ENCODE results near the gene TSPAN9. TPM values are rescaled to one million over a fixed set of nuclear protein-coding genes. Genes with fewer than 3 reads are reported as not detected.
A peak's percentile ranks its signal among the peaks of the same experiment; 100 is the strongest.

Gene TSPAN9
- total RNA-seq, 4 donors from 2014 or later, result 15.7 to 32.6 (median 26.2) TPM

GRCh38 chr12:3303410-3304136, 226.4 kb downstream of the TSPAN9 start:
- WGBS, 2 donors, result 69% methylated on average over 11 to 16 of the region's 18 CpGs

GRCh38 chr12:3304436-3305165, 227.4 kb downstream of the TSPAN9 start:
- no peak overlapping the region for H3K27ac ChIP-seq
- no peak for DNase-seq (ENCODE audit: low spot score in 2 of 2)

More at GRCh38 chr12:3303410-3304136, 226.4 kb downstream of the TSPAN9 start:
- TF ChIP-seq EP300 (IDR thresholded peaks at IDR 0.05) (no peak), POLR2A (IDR thresholded peaks at IDR 0.05) (no peak), CTCF (IDR thresholded peaks at IDR 0.05) (peak in 1 of 5 experiments; percentile 25)
- Histone ChIP-seq H3K27ac (no peak overlapping the region), H3K27me3 (peaks cover 0 to 43% of the 10 kb centered on the region in 2 donors), H3K9me3 (no peaks in the 10 kb centered on the region), H3K36me3 (no peaks in the 10 kb centered on the region), H3K4me1 (peaks cover 0 to 12% (median 5%) of the 10 kb centered on the region in 4 donors), H3K4me3 (no peak overlapping the region)
- DNase-seq (ENCODE audit: low spot score in 2 of 2), result no peak

DNA sequence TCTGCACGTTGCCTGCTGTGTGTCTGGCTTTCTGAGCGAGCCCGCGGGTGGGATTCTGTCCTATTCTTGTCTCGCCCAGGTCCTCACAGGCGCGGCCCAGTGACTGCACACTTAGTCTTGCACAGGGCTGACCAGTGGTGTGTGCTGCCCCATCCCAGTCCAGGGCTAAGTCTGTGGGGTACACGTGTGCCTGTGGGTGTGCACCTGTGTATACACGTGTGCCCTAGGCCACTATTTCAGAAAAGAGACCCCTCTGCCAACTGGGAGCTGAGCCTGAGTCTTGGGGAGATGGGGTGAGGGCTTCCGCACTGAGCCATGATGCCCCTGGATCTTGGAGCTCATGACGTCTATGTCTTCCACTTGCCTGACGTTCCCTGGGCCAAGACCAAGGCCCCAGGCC, 228.3 kb downstream of the TSPAN9 start:
- no peak overlapping the region for H3K4me3 ChIP-seq
- DNase-seq (ENCODE audit: low spot score in 2 of 2), result no peak
- WGBS, 2 donors, result 84 to 95% methylated on average over 8 to 12 of the region's 12 CpGs
- H3K9me3 ChIP-seq, result no peaks in the 10 kb centered on the region
- peaks cover 0 to 36% of the 10 kb centered on the region in 2 donors for H3K27me3 ChIP-seq
- TF ChIP-seq EP300 (IDR thresholded peaks at IDR 0.05) (no peak), CTCF (IDR thresholded peaks at IDR 0.05) (no peak), POLR2A (IDR thresholded peaks at IDR 0.05) (no peak)
- H3K4me1 ChIP-seq, result peaks cover 0 to 5% (median 2%) of the 10 kb centered on the region in 4 donors
- no peaks in the 10 kb centered on the region for H3K36me3 ChIP-seq
- H3K27ac ChIP-seq, result no peak overlapping the region

More at GRCh38 chr12:3304436-3305165, 227.4 kb downstream of the TSPAN9 start:
- WGBS, 2 donors, result 55 to 57% methylated on average over 29 to 30 of the region's 30 CpGs
- Histone ChIP-seq H3K4me3 (no peak overlapping the region), H3K27me3 (peaks cover 0 to 37% of the 10 kb centered on the region in 2 donors), H3K9me3 (no peaks in the 10 kb centered on the region), H3K36me3 (no peaks in the 10 kb centered on the region), H3K4me1 (peaks cover 0 to 12% (median 5%) of the 10 kb centered on the region in 4 donors)
- TF ChIP-seq POLR2A (IDR thresholded peaks at IDR 0.05) (no peak), EP300 (IDR thresholded peaks at IDR 0.05) (no peak), CTCF (IDR thresholded peaks at IDR 0.05) (no peak)

DNA sequence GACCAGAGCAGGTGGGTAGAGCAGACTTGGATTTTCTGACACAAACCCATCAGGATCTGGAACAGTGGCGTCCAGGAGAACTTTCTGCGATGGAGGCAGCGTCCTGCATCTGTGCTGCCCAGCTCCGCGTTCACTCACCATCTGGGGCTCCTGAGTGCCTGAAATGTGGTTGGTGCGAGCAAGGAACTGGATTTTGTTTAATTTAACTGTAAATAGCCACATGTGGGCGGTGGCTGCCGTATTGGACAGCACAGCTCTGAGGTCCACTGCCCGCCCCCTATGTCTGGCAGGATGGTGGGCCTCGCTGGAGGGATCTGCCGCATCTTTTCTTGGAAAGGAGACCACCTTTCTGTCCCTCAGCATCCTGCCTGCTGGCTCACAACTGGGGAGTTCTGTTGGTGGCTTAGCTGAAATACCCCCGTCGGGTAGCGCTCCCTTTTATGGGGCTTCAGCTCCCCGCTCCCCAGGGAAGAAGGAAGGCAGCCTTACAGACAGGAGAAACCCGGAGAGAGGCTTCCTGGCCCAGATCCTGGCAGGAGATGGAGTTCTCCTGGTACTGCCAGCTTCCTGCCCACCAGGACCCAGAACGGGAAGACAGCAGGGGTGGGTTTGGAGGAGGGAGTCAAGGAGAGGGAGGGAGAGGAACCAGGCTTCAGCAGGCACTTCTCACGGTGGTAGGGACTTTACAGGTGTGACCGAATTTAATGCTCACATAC, 228.9 kb downstream of the TSPAN9 start:
- no peak for DNase-seq (ENCODE audit: low spot score in 2 of 2)
- Histone ChIP-seq H3K4me3 (no peak overlapping the region), H3K36me3 (no peaks in the 10 kb centered on the region), H3K27ac (no peak overlapping the region), H3K9me3 (no peaks in the 10 kb centered on the region), H3K27me3 (peaks cover 0 to 36% of the 10 kb centered on the region in 2 donors), H3K4me1 (peaks cover 0 to 5% (median 0%) of the 10 kb centered on the region in 4 donors)
- no peak for TF ChIP-seq EP300 (IDR thresholded peaks at IDR 0.05)
- no peak for TF ChIP-seq CTCF (IDR thresholded peaks at IDR 0.05)
- TF ChIP-seq POLR2A (IDR thresholded peaks at IDR 0.05), result no peak
- 87 to 90% methylated on average over 19 of the region's 19 CpGs for WGBS, 2 donors

Data from tibial nerve (tissue), 4 donors.